HepG2 (cell line): ENCODE results near the gene PPP1R3C. TPM values are rescaled to one million over a fixed set of nuclear protein-coding genes. Genes with fewer than 3 reads are reported as not detected.

Experiments
- ATAC-seq: fragments of 200-7000 bp; cut with Tn5 transposase; 3 replicates; pipeline ENCODE4 v1.9.1; 2020; ENCODE audit warnings: mild to moderate bottlenecking, moderate library complexity
- BruUV-seq: library from RNA; stranded (reverse); fragments of 400-500 nt; replicated peaks from 2 replicates; lab custom pipeline; 2021; lab: Mats Ljungman, UMichigan
- CTCF ChIA-PET: fragments of 300-600 bp; formaldehyde crosslinking; extraction: SDS; loops from one replicate; lab custom pipeline; 2021; ENCODE audit warnings: low total read pairs, inconsistent platforms, low intra/inter-chr PET ratio; lab: Yijun Ruan, JAX
- POLR2A ChIA-PET: fragments of 350-600 bp; sonication (Branson Sonifier 250); formaldehyde crosslinking; loops from one replicate; lab custom pipeline; 2020; ENCODE audit warnings: antibody characterized with exemption, inconsistent platforms; lab: Yijun Ruan, JAX
- DNase-seq: peaks from one replicate; pipeline ENCODE4 v3.0.0-alpha.2; 2015; ENCODE audit warnings: low spot score
- FAIRE-seq: peaks from 3 replicates; lab custom pipeline; 2011; peaks lifted over from hg19 to GRCh38; lab: Jason Lieb, UNC
- H2AFZ ChIP-seq: one replicate; pipeline ENCODE4 v1.6.1; 2011; ENCODE audit warnings: low read length, inconsistent platforms
- H3K27ac ChIP-seq: fragments of 300-600 bp; 3 replicates; pipeline ENCODE4 v1.8.0; 2011; ENCODE audit warnings: mixed run types, mild to moderate bottlenecking, mixed read lengths, low read length, inconsistent platforms; ENCODE audit not compliant: insufficient read depth; ENCODE audit errors: extremely low read length
- H3K27me3 ChIP-seq, 2 experiments: fragments of 200-600 bp in 1 of 2; 2 replicates in 1 of 2; 3 replicates in 1 of 2; pipeline versions ENCODE4 v1.6.0 to v1.8.0; 2011; ENCODE audit warnings: low read length in 2 of 2, mild to moderate bottlenecking in 2 of 2, moderate library complexity in 2 of 2, inconsistent platforms in 1 of 2; ENCODE audit not compliant: insufficient read depth in 2 of 2, control insufficient read depth in 1 of 2
- H3K36me3 ChIP-seq, 2 experiments: fragments of 200-600 bp in 1 of 2; replicated peaks in 1 of 2; 2 replicates in 1 of 2; 3 replicates in 1 of 2; pipeline versions ENCODE4 v1.5.1 to v1.8.0; 2011; ENCODE audit warnings: low read length in 2 of 2, inconsistent platforms in 1 of 2; ENCODE audit not compliant: insufficient read depth in 2 of 2, control insufficient read depth in 1 of 2
- H3K4me1 ChIP-seq: 2 replicates; pipeline ENCODE4 v1.5.1; 2012; ENCODE audit warnings: low read length, inconsistent platforms; ENCODE audit not compliant: insufficient read depth
- H3K4me2 ChIP-seq: 2 replicates; pipeline ENCODE4 v1.6.0; 2011; ENCODE audit warnings: low read depth, low read length, inconsistent platforms
- H3K4me3 ChIP-seq, 3 experiments: fragments of 200-600 bp in 1 of 3; sonication (generic), shearing (Covaris generic) in 1 of 3; replicated peaks in 1 of 3; 2 replicates each; pipeline ENCODE4 v1.5.1; 2011 to 2016; ENCODE audit warnings: low read length in 3 of 3, inconsistent platforms in 2 of 3, low read depth in 2 of 3, mild to moderate bottlenecking in 2 of 3, control low read depth in 1 of 3, mixed read lengths in 1 of 3; ENCODE audit not compliant: insufficient read depth in 1 of 3
- H3K79me2 ChIP-seq: one replicate; pipeline ENCODE4 v1.6.1; 2011; ENCODE audit warnings: low read length, inconsistent platforms; ENCODE audit not compliant: insufficient read depth
- H3K9ac ChIP-seq: 2 replicates; pipeline ENCODE4 v1.6.0; 2011; ENCODE audit warnings: mild to moderate bottlenecking, low read depth, low read length, inconsistent platforms; ENCODE audit not compliant: insufficient read depth
- H3K9me3 ChIP-seq: 2 replicates; pipeline ENCODE4 v1.5.1; 2012; ENCODE audit warnings: mild to moderate bottlenecking, low read length
- H4K20me1 ChIP-seq: 2 replicates; pipeline ENCODE4 v1.6.0; 2011; ENCODE audit warnings: inconsistent platforms, mild to moderate bottlenecking, low read length, moderate library complexity; ENCODE audit not compliant: insufficient read depth
- AHDC1 ChIP-seq: sonication (generic); formaldehyde crosslinking; IDR thresholded peaks from 2 replicates; pipeline ENCODE4 v1.5.1; 2020; ENCODE audit warnings: mild to moderate bottlenecking, missing genetic modification reagents, borderline replicate concordance
- CEBPG ChIP-seq: IDR thresholded peaks from 2 replicates; pipeline ENCODE4 v1.6.1; 2016
- ELF3 ChIP-seq: IDR thresholded peaks from 2 replicates; pipeline ENCODE4 v1.6.1; 2016; ENCODE audit warnings: missing genetic modification reagents, missing compliant biosample characterization
- HNRNPLL ChIP-seq: fragments of 200-400 bp; formaldehyde crosslinking; IDR thresholded peaks from 2 replicates; pipeline ENCODE4 v1.6.1; 2017; ENCODE audit warnings: mild to moderate bottlenecking, low read depth, low read length; ENCODE audit not compliant: poor library complexity, severe bottlenecking
- HNRNPUL1 ChIP-seq: fragments of 200-400 bp; formaldehyde crosslinking; IDR thresholded peaks from 2 replicates; pipeline ENCODE4 v1.6.1; 2017; ENCODE audit warnings: low read depth, mild to moderate bottlenecking, low read length, moderate library complexity
- HOXA3 ChIP-seq: sonication (generic); formaldehyde crosslinking; IDR thresholded peaks from 2 replicates; pipeline ENCODE4 v1.5.0; 2020; ENCODE audit warnings: missing genetic modification reagents
- MAX ChIP-seq: IDR thresholded peaks from 2 replicates; pipeline ENCODE4 v1.6.1; 2012; ENCODE audit warnings: inconsistent platforms
- NR2F1 ChIP-seq, 2 experiments: fragments of 450-650 bp in 1 of 2; formaldehyde crosslinking in 1 of 2; IDR thresholded peaks; 2 replicates each; pipeline versions ENCODE4 v1.5.0 to v1.6.1; 2016 to 2020; ENCODE audit warnings: mild to moderate bottlenecking in 1 of 2, missing compliant biosample characterization in 1 of 2, missing genetic modification reagents in 1 of 2, moderate library complexity in 1 of 2
- SIN3A ChIP-seq: IDR thresholded peaks from 2 replicates; pipeline ENCODE4 v1.6.1; 2011; ENCODE audit warnings: low read depth, mild to moderate bottlenecking, control low read depth, low read length, borderline replicate concordance
- THAP11 ChIP-seq: IDR thresholded peaks from 2 replicates; pipeline ENCODE4 v1.6.1; 2016; ENCODE audit warnings: missing biosample characterization, missing genetic modification reagents
- TOPORS ChIP-seq: sonication (generic); formaldehyde crosslinking; IDR thresholded peaks from 2 replicates; pipeline ENCODE4 v1.8.0; 2023; ENCODE audit warnings: mild to moderate bottlenecking, missing genetic modification reagents
- ZBTB10 ChIP-seq: sonication (generic); formaldehyde crosslinking; IDR thresholded peaks from 2 replicates; pipeline ENCODE4 v1.4.0; 2020; ENCODE audit warnings: missing genetic modification reagents, borderline replicate concordance
- ZNF101 ChIP-seq: sonication (generic); formaldehyde crosslinking; IDR thresholded peaks from 2 replicates; pipeline ENCODE4 v1.4.0; 2020; ENCODE audit warnings: mild to moderate bottlenecking, low read depth, missing genetic modification reagents, borderline replicate concordance
- ZNF282 ChIP-seq: fragments of 450-650 bp; IDR thresholded peaks from 2 replicates; pipeline ENCODE4 v1.6.1; 2018; ENCODE audit not compliant: partially characterized antibody
- ZNF3 ChIP-seq: IDR thresholded peaks from 2 replicates; pipeline ENCODE4 v1.7.0; 2017; ENCODE audit warnings: inconsistent platforms
- ZNF670 ChIP-seq: sonication (generic); formaldehyde crosslinking; IDR thresholded peaks from 2 replicates; pipeline ENCODE4 v1.8.0; 2022; ENCODE audit warnings: mild to moderate bottlenecking, missing genetic modification reagents, borderline replicate concordance
- ZSCAN31 ChIP-seq: sonication (generic); formaldehyde crosslinking; IDR thresholded peaks from 2 replicates; pipeline ENCODE4 v1.5.0; 2020; ENCODE audit warnings: low read depth, mild to moderate bottlenecking, missing genetic modification reagents
- WGBS: methylation state at CpG from one replicate; pipeline ENCODE4 v1.1.6; 2017; ENCODE audit warnings: low lambda C conversion rate; 5-methylcytosine and 5-hydroxymethylcytosine counted together
- in situ Hi-C: cut with HindIII; loops from 2 replicates; pipeline ENCODE4 v1.10.0; 2017; ENCODE audit warnings: low pct_unique_long_range_greater_than_20kb; ENCODE audit not compliant: extremely low pct_ligation_motif_present
- intact Hi-C: fragments of 100-400 bp; cut with micrococcal nuclease; formaldehyde crosslinking; loops from one replicate; pipeline ENCODE4 v1.10.0; 2022; ENCODE audit not compliant: unreplicated experiment
- polyA plus RNA-seq, 8 experiments: library from polyadenylated mRNA; depleted of rRNA in 3 of 8; stranded (reverse) in 7 of 8; unstranded in 1 of 8; fragments of >200 nt; fragmentation: Illumina TruSeq in 4 of 8; extraction: Trizol in 4 of 8; gene quantifications; 2 replicates each; pipeline versions ENCODE4 v1.2.1 to v1.2.3, GENCODE V29; 2011 to 2016; ENCODE audit warnings: low read depth in 4 of 8, missing spikeins in 1 of 8, mixed read lengths in 1 of 8; ENCODE audit not compliant: insufficient read depth in 1 of 8
- total RNA-seq, 5 experiments: library from RNA; depleted of rRNA; stranded (reverse); fragments of >200 nt; fragmentation: Illumina TruSeq; extraction: Trizol; gene quantifications; 2 replicates each; pipeline ENCODE4 v1.2.3, GENCODE V29; 2016; ENCODE audit warnings: low read depth in 1 of 5

Gene PPP1R3C
- total and polyA plus RNA-seq, 2 of the 13 experiments (the other 11 are each of a cell fraction or from before 2014, with no cell fraction given) = 13.3 to 14.8 TPM

GRCh38 chr10:91607646-91608403 is 25.0 kb downstream of the PPP1R3C start:
- DNase-seq (no peak), FAIRE-seq (no peak), ATAC-seq (peak; percentile 39)
- Histone ChIP-seq H3K4me3 (peak overlapping the region in 1 of 3 experiments; percentile 52; a peak in 1 of 6 replicates), H3K9ac (no peak overlapping the region), H3K4me1 (peaks cover 37% of the 10 kb centered on the region), H3K27ac (no peak overlapping the region), H3K79me2 (no peaks in the 10 kb centered on the region), H2AFZ (no peak overlapping the region), H3K36me3 (no peaks in the 10 kb centered on the region), H4K20me1 (no peaks in the 10 kb centered on the region), H3K9me3 (peaks cover 21% of the 10 kb centered on the region), H3K27me3 (no peaks in the 10 kb centered on the region), H3K4me2 (peak overlapping the region; percentile 82)
- in situ Hi-C loops (no loop called here), intact Hi-C loops (no loop called here)
- CTCF ChIA-PET = no interaction called here
- 45% methylated on average over 5 of the region's 5 CpGs for WGBS
- POLR2A ChIA-PET = interaction anchor here (2.5 kb wide), 1 partner anchor 25 kb away, joined by 35 read pairs; the partner anchor contains the start of gene PPP1R3C
- no TSS peak for BruUV-seq
- TF ChIP-seq HNRNPLL (no peak), TOPORS (CRISPR knock-in tag) (no peak), HNRNPUL1 (no peak), THAP11 (CRISPR knock-in tag) (no peak), ZNF101 (CRISPR knock-in tag) (no peak), ELF3 (CRISPR knock-in tag) (no peak), NR2F1 (CRISPR knock-in tag; IDR thresholded peaks at IDR 0.05) (no peak), ZNF282 (no peak), ZSCAN31 (CRISPR knock-in tag) (no peak), CEBPG (CRISPR knock-in tag) (no peak), AHDC1 (no peak), ZBTB10 (CRISPR knock-in tag) (no peak), ZNF670 (CRISPR knock-in tag) (no peak), SIN3A (no peak), HOXA3 (CRISPR knock-in tag) (no peak), MAX (no peak), ZNF3 (CRISPR knock-in tag) (no peak)
